Astrocyte of the cerebellum (primary cell): Measurements from ENCODE around the gene PDLIM4.

Experiments used
- DNase-seq: peaks from one replicate; pipeline ENCODE4 v3.0.0-alpha.2; 2011; ENCODE audit warnings: low read depth
- H3K4me3 ChIP-seq: 2 replicates; pipeline ENCODE4 v1.5.1; 2011; ENCODE audit warnings: mild to moderate bottlenecking, low read depth, low read length, moderate library complexity
- CTCF ChIP-seq: IDR thresholded peaks from 2 replicates; pipeline ENCODE4 v1.5.1; 2012; ENCODE audit warnings: low read length, low read depth, moderate library complexity, mild to moderate bottlenecking; ENCODE audit errors: missing control alignments
- in situ Hi-C: cut with HindIII; loops from 2 replicates; pipeline ENCODE4 v1.10.0; 2017; ENCODE audit warnings: low sequenced_read_pairs

PDLIM4 gene

GRCh38 chr5:132225165-132226032, 32.1 kb upstream of the PDLIM4 start:
- in situ Hi-C loops = no loop called here
- no peak for DNase-seq
- TF ChIP-seq CTCF = no peak
- H3K4me3 ChIP-seq = peak overlapping the region; percentile 58

- in situ Hi-C loops = no loop called here
- no peak for TF ChIP-seq CTCF
- DNase-seq = no peak
- peak overlapping the region; percentile 58 for H3K4me3 ChIP-seq
Measured at GRCh38 chr5:132226516-132227234, 30.8 kb upstream of the PDLIM4 start.

- in situ Hi-C loops = no loop called here
- H3K4me3 ChIP-seq = peak overlapping the region; percentile 58
- TF ChIP-seq CTCF = no peak
- no peak for DNase-seq
Measured at GRCh38 chr5:132227235-132227484, 30.3 kb upstream of the PDLIM4 start.

- no peak for DNase-seq
- in situ Hi-C loops = no loop called here
- TF ChIP-seq CTCF = peak; percentile 11
- H3K4me3 ChIP-seq = peak within 1 kb of the TSS; percentile 58
Measured at GRCh38 chr5:132227485-132228240, 29.8 kb upstream of the PDLIM4 start, which contains the start of gene P4HA2. Gene P4HA2 (minus strand): TSS chr5:132227853. CDS start chr5:132218626, 9,227 bp downstream.

GRCh38 chr5:132228241-132229035, 29.1 kb upstream of the PDLIM4 start:
- DNase-seq = no peak
- in situ Hi-C loops = no loop called here
- peak overlapping the region; percentile 58 for H3K4me3 ChIP-seq
- no peak for TF ChIP-seq CTCF

GRCh38 chr5:132229236-132229635, 28.3 kb upstream of the PDLIM4 start:
- H3K4me3 ChIP-seq = no peak overlapping the region
- TF ChIP-seq CTCF = no peak
- in situ Hi-C loops = no loop called here
- DNase-seq = no peak
